MCF 10A (cell line): ENCODE measurements around the gene CXCR2. TPM values are rescaled to one million over a fixed set of nuclear protein-coding genes. Genes with fewer than 3 reads are reported as not detected.
"Not testable (repeated sequence)": the region's sequence is repeated elsewhere in the genome, so short reads cannot be mapped to it uniquely, and the experiment has no call there.

Source experiments
- BruUV-seq: library from RNA; stranded (reverse); fragments of 400-500 nt; replicated peaks from 2 replicates; lab custom pipeline; 2021; lab: Mats Ljungman, UMichigan
- CTCF ChIA-PET: fragments of 300-600 bp; sonication (Branson Sonifier 250); formaldehyde crosslinking; extraction: SDS; loops from one replicate; lab custom pipeline; 2021; ENCODE audit warnings: antibody characterized with exemption, inconsistent platforms; lab: Yijun Ruan, JAX
- POLR2A ChIA-PET: fragments of 300-600, 350-650 bp; sonication (Branson Sonifier 250); formaldehyde crosslinking; extraction: SDS; loops from one replicate; lab custom pipeline; 2020; ENCODE audit warnings: antibody characterized with exemption, inconsistent platforms; lab: Yijun Ruan, JAX
- DNase-seq: peaks from one replicate; pipeline ENCODE4 v3.0.0-alpha.2; 2018; ENCODE audit not compliant: unreplicated experiment
- H3K27ac Mint-ChIP-seq: one replicate; pipeline ENCODE4 v1.8.0; 2022; ENCODE audit warnings: mild to moderate bottlenecking, low read depth, mixed read lengths; ENCODE audit not compliant: unreplicated experiment
- H3K27me3 Mint-ChIP-seq: one replicate; pipeline ENCODE4 v1.8.0; 2022; ENCODE audit warnings: mixed read lengths; ENCODE audit not compliant: insufficient read depth, unreplicated experiment
- H3K36me3 Mint-ChIP-seq: one replicate; pipeline ENCODE4 v1.8.0; 2022; ENCODE audit warnings: mild to moderate bottlenecking, moderate library complexity, mixed read lengths; ENCODE audit not compliant: insufficient read depth, unreplicated experiment
- H3K4me1 Mint-ChIP-seq: one replicate; pipeline ENCODE4 v1.8.0; 2022; ENCODE audit warnings: mixed read lengths; ENCODE audit not compliant: insufficient read depth, unreplicated experiment
- H3K4me3 Mint-ChIP-seq: one replicate; pipeline ENCODE4 v1.8.0; 2022; ENCODE audit warnings: mild to moderate bottlenecking, moderate library complexity, mixed read lengths; ENCODE audit not compliant: unreplicated experiment
- H3K9me3 Mint-ChIP-seq: one replicate; pipeline ENCODE4 v1.8.0; 2022; ENCODE audit warnings: mixed read lengths; ENCODE audit not compliant: unreplicated experiment
- CTCF ChIP-seq: fragments of 200-600 bp; IDR thresholded peaks from one replicate; pipeline ENCODE4 v1.8.0; 2022; ENCODE audit warnings: antibody characterized with exemption, mild to moderate bottlenecking; ENCODE audit not compliant: unreplicated experiment
- intact Hi-C: fragments of 100-400 bp; cut with micrococcal nuclease; formaldehyde crosslinking; loops from 2 replicates; pipeline ENCODE4 v1.14.1; 2022
- total RNA-seq: library from RNA; stranded (reverse); gene quantifications from 2 replicates; pipeline ENCODE4 v1.2.3, GENCODE V29; 2022

The CXCR2 gene
- total RNA-seq, 1 experiment from 2014 or later, result not detected

- no peak overlapping the region for H3K4me3 Mint-ChIP-seq
- no peaks in the 10 kb centered on the region for H3K9me3 Mint-ChIP-seq
- TF ChIP-seq CTCF, result peak; percentile 51
Observed at GRCh38 chr2:218168635-218169462, 43.0 kb downstream of the CXCR2 start.

GRCh38 chr2:218169757-218170546 lies 44.1 kb downstream of the CXCR2 start:
- Mint-ChIP-seq H3K9me3 (no peaks in the 10 kb centered on the region), H3K4me3 (no peak overlapping the region), H3K4me1 (no peaks in the 10 kb centered on the region), H3K36me3 (no peaks in the 10 kb centered on the region), H3K27ac (no peak overlapping the region), H3K27me3 (peaks cover 11% of the 10 kb centered on the region)
- CTCF ChIA-PET, result interaction anchor here (0.6 kb wide), 2 partner anchors 167 to 294 kb away, joined by 3 to 4 read pairs; partner anchors contain the start of gene TNS1
- TF ChIP-seq CTCF, result no peak
- no TSS peak for BruUV-seq
- intact Hi-C loops, result no loop called here
- POLR2A ChIA-PET, result no interaction called here
- no peak for DNase-seq

More at GRCh38 chr2:218168635-218169462, 43.0 kb downstream of the CXCR2 start:
- CTCF ChIA-PET, result interaction anchor here (0.5 to 1.9 kb wide), 11 partner anchors 11 to 1436 kb away, joined by 3 to 9 read pairs (median 3); no protein-coding TSS in a partner anchor
- POLR2A ChIA-PET, result interaction anchor here (0.7 to 1.0 kb wide), 2 partner anchors 48 to 102 kb away, joined by 3 to 5 read pairs; partner anchors contain the start of genes ARPC2 and PNKD
- no peaks in the 10 kb centered on the region for H3K4me1 Mint-ChIP-seq
- H3K27ac Mint-ChIP-seq, result no peak overlapping the region
- peaks cover 11% of the 10 kb centered on the region for H3K27me3 Mint-ChIP-seq
- intact Hi-C loops, result no loop called here
- DNase-seq, result peak; percentile 71
- BruUV-seq, result no TSS peak
- no peaks in the 10 kb centered on the region for H3K36me3 Mint-ChIP-seq

GRCh38 chr2:218171744-218172143 lies 45.9 kb downstream of the CXCR2 start:
- ChIA-PET CTCF (interaction anchor here (0.6 kb wide), 1 partner anchor 355 kb away, joined by 3 read pairs; no protein-coding TSS in a partner anchor), POLR2A (interaction anchor here (0.7 to 1.9 kb wide), 2 partner anchors 19 to 33 kb away, joined by 3 to 7 read pairs; no protein-coding TSS in a partner anchor)

GRCh38 chr2:218172845-218173244 lies 47.0 kb downstream of the CXCR2 start:
- Mint-ChIP-seq H3K27ac (no peak overlapping the region), H3K4me3 (no peak overlapping the region), H3K27me3 (peaks cover 11% of the 10 kb centered on the region), H3K36me3 (no peaks in the 10 kb centered on the region), H3K4me1 (no peaks in the 10 kb centered on the region), H3K9me3 (no peaks in the 10 kb centered on the region)
- intact Hi-C loops, result no loop called here
- ChIA-PET CTCF (interaction anchor here (0.5 to 1.8 kb wide), 4 partner anchors 11 to 26 kb away, joined by 3 to 5 read pairs (median 4); no protein-coding TSS in a partner anchor), POLR2A (interaction anchor here (1.9 kb wide), 1 partner anchor 20 kb away, joined by 7 read pairs; no protein-coding TSS in a partner anchor)
- BruUV-seq, result no TSS peak
- no peak for DNase-seq
- TF ChIP-seq CTCF, result no peak

More at GRCh38 chr2:218171744-218172143, 45.9 kb downstream of the CXCR2 start:
- BruUV-seq, H3K4me3 Mint-ChIP-seq, H3K9me3 Mint-ChIP-seq, H3K27ac Mint-ChIP-seq, H3K36me3 Mint-ChIP-seq, intact Hi-C loops, DNase-seq, H3K4me1 Mint-ChIP-seq: not testable (repeated sequence)
- peaks cover 11% of the 10 kb centered on the region for H3K27me3 Mint-ChIP-seq
